B cell (primary cell): ENCODE data around the gene PTGES2. TPM values are rescaled to one million over a fixed set of nuclear protein-coding genes. Genes with fewer than 3 reads are reported as not detected.
A peak's percentile ranks its signal among the peaks of the same experiment; 100 is the strongest.

ENCODE experiments used
- ATAC-seq: fragments of 200-7000 bp; cut with Tn5 transposase; one replicate; pipeline ENCODE4 v1.10.0; 2021; ENCODE audit warnings: low read depth, mild to moderate bottlenecking, moderate number of reproducible peaks, moderate library complexity
- CTCF ChIA-PET: fragments of 350-600 bp; sonication (Branson Sonifier 250); formaldehyde crosslinking; loops from one replicate; lab custom pipeline; 2021; ENCODE audit warnings: antibody characterized with exemption, inconsistent platforms; lab: Charles Lee
- POLR2A ChIA-PET: fragments of 350-600 bp; sonication (Branson Sonifier 250); formaldehyde crosslinking; loops from one replicate; lab custom pipeline; 2021; ENCODE audit warnings: antibody characterized with exemption; lab: Charles Lee
- DNase-seq: peaks from one replicate; pipeline ENCODE4 v3.0.0; 2013
- H2AFZ ChIP-seq: 2 replicates; pipeline ENCODE4 v1.6.1; 2012; ENCODE audit warnings: mild to moderate bottlenecking, low read depth, low read length; ENCODE audit not compliant: insufficient read depth, poor library complexity, severe bottlenecking
- H3K27ac ChIP-seq, 2 donors: 1 replicate in 1 of 2; 2 replicates in 1 of 2; pipeline ENCODE4 v1.5.1; 2012 to 2013; ENCODE audit warnings: low read length in 2 of 2, mild to moderate bottlenecking in 2 of 2, moderate library complexity in 1 of 2
- H3K27me3 ChIP-seq, 4 experiments: fragments of 200-600 bp in 1 of 4; sonication (generic) in 1 of 4; replicated peaks in 1 of 4; 1 replicate in 2 of 4; 2 replicates in 2 of 4; pipeline versions ENCODE4 v1.6.1 to v1.7.0; 2013 to 2016; ENCODE audit warnings: low read length in 3 of 4, mild to moderate bottlenecking in 2 of 4, mixed read lengths in 1 of 4, moderate library complexity in 1 of 4; ENCODE audit not compliant: insufficient read depth in 4 of 4, control insufficient read depth in 3 of 4; ENCODE audit errors: control extremely low read depth in 1 of 4
- H3K36me3 ChIP-seq, 2 experiments: replicated peaks in 1 of 2; 1 replicate in 1 of 2; 2 replicates in 1 of 2; pipeline versions ENCODE4 v1.6.1 to v1.7.1; 2013; ENCODE audit warnings: low read length in 1 of 2; ENCODE audit not compliant: insufficient read depth in 2 of 2, control insufficient read depth in 1 of 2; ENCODE audit errors: control extremely low read depth in 1 of 2, extremely low read depth in 1 of 2
- H3K4me1 ChIP-seq, 2 donors: fragments of 200-600 bp in 1 of 2; sonication (generic) in 1 of 2; 1 replicate in 1 of 2; 2 replicates in 1 of 2; pipeline versions ENCODE4 v1.5.1 to v1.6.1; 2013 to 2017; ENCODE audit warnings: low read length in 2 of 2; ENCODE audit not compliant: control insufficient read depth in 2 of 2, insufficient read depth in 2 of 2
- H3K4me2 ChIP-seq: replicated peaks from 2 replicates; pipeline ENCODE3; 2012; ENCODE audit warnings: mild to moderate bottlenecking, low read depth, low read length; ENCODE audit not compliant: poor library complexity, severe bottlenecking
- H3K4me3 ChIP-seq, 5 experiments: fragments of 200-600 bp in 1 of 5; sonication (generic) in 1 of 5; 1 replicate in 3 of 5; 2 replicates in 2 of 5; pipeline versions ENCODE4 v1.5.1 to v1.7.0; 2011 to 2016; ENCODE audit warnings: low read length in 4 of 5, mild to moderate bottlenecking in 4 of 5, low read depth in 2 of 5, control low read depth in 1 of 5, moderate library complexity in 1 of 5; ENCODE audit not compliant: insufficient read depth in 1 of 5; ENCODE audit errors: control extremely low read depth in 1 of 5, extremely low read depth in 1 of 5
- H3K79me2 ChIP-seq: fragments of 200-600 bp; sonication (generic); one replicate; pipeline ENCODE4 v1.6.0; 2016; ENCODE audit warnings: low read length; ENCODE audit not compliant: control insufficient read depth, insufficient read depth
- H3K9ac ChIP-seq: fragments of 200-600 bp; sonication (generic); 2 replicates; pipeline ENCODE4 v1.6.1; 2017; ENCODE audit warnings: mild to moderate bottlenecking, low read length, moderate library complexity
- H3K9me3 ChIP-seq, 3 donors: one replicate each; pipeline versions ENCODE4 v1.6.1 to v1.7.1; 2013; ENCODE audit warnings: low read length in 2 of 3; ENCODE audit not compliant: control insufficient read depth in 2 of 3, insufficient read depth in 1 of 3; ENCODE audit errors: control extremely low read depth in 1 of 3
- H4K20me1 ChIP-seq: 2 replicates; pipeline ENCODE4 v1.6.0; 2012; ENCODE audit warnings: mild to moderate bottlenecking, low read length; ENCODE audit not compliant: insufficient read depth, control insufficient read depth, poor library complexity, severe bottlenecking
- H3K27ac Mint-ChIP-seq: one replicate; pipeline ENCODE4 v1.8.0; 2021; ENCODE audit warnings: mixed read lengths
- H3K27me3 Mint-ChIP-seq: one replicate; pipeline ENCODE4 v1.8.0; 2021; ENCODE audit warnings: mixed read lengths
- H3K4me1 Mint-ChIP-seq: one replicate; pipeline ENCODE4 v1.8.0; 2021; ENCODE audit warnings: mixed read lengths
- H3K4me3 Mint-ChIP-seq: one replicate; pipeline ENCODE4 v1.8.0; 2021; ENCODE audit warnings: mixed read lengths
- H3K9me3 Mint-ChIP-seq: one replicate; pipeline ENCODE4 v1.8.0; 2022; ENCODE audit warnings: mixed read lengths; ENCODE audit not compliant: insufficient read depth
- CTCF ChIP-seq: fragments of 200-600 bp; IDR thresholded peaks from one replicate; pipeline ENCODE4 v1.8.0; 2022; ENCODE audit warnings: antibody characterized with exemption, mild to moderate bottlenecking
- EZH2 ChIP-seq: IDR thresholded peaks from 2 replicates; pipeline ENCODE4 v1.6.1; 2012; ENCODE audit warnings: borderline replicate concordance, low read depth, mild to moderate bottlenecking, moderate library complexity, low read length; ENCODE audit not compliant: insufficient read depth, poor library complexity, severe bottlenecking
- WGBS: methylation state at CpG from one replicate; pipeline ENCODE4 v1.1.5; 2013; ENCODE audit warnings: missing lambda C conversion rate; ENCODE audit not compliant: insufficient coverage; 5-methylcytosine and 5-hydroxymethylcytosine counted together
- intact Hi-C: fragments of 100-400 bp; cut with micrococcal nuclease; formaldehyde crosslinking; loops from one replicate; pipeline ENCODE4 v1.10.0; 2022
- polyA plus RNA-seq: library from polyadenylated mRNA; depleted of rRNA; stranded (reverse); fragments of >200 nt; gene quantifications from 2 replicates; pipeline ENCODE4 v1.2.3, GENCODE V29; 2012
- total RNA-seq, 2 donors: library from RNA; stranded (reverse); fragments of 120-200 nt in 1 of 2; gene quantifications; 1 replicate in 1 of 2; 2 replicates in 1 of 2; pipeline versions ENCODE4 v1.2.3 to v1.2.4, GENCODE V29; 2013 to 2022

The PTGES2 gene
- total and polyA plus RNA-seq, 2 donors (not counting 1 experiment from before 2014, with no cell fraction given) = 77.8 to 113 TPM

GRCh38 chr9:128163027-128163515, 35.5 kb upstream of the PTGES2 start:
- TF ChIP-seq CTCF (no peak), EZH2 (no peak)
- Histone ChIP-seq H3K36me3 (peaks cover 4 to 30% of the 10 kb centered on the region in 2 experiments), H3K4me1 (peaks cover 6 to 17% of the 10 kb centered on the region in 2 donors), H4K20me1 (no peaks in the 10 kb centered on the region), H3K4me2 (no peak overlapping the region), H3K9me3 (no peaks in the 10 kb centered on the region), H3K27ac (no peak overlapping the region), H3K4me3 (no peak overlapping the region), H3K79me2 (peaks cover 14% of the 10 kb centered on the region), H3K27me3 (no peaks in the 10 kb centered on the region), H2AFZ (no peak overlapping the region), H3K9ac (no peak overlapping the region)
- no peaks in the 10 kb centered on the region for H3K27me3 Mint-ChIP-seq
- no peak overlapping the region for H3K27ac Mint-ChIP-seq
- CTCF ChIA-PET = interaction anchor here (1.2 kb wide), 1 partner anchor 9 kb away, joined by 3 read pairs; no protein-coding TSS in a partner anchor
- intact Hi-C loops = no loop called here
- peaks cover 12% of the 10 kb centered on the region for H3K4me1 Mint-ChIP-seq
- no peaks in the 10 kb centered on the region for H3K9me3 Mint-ChIP-seq
- WGBS = 94% methylated on average over 6 of the region's 6 CpGs
- POLR2A ChIA-PET = no interaction called here
- no peak for ATAC-seq
- DNase-seq = no peak
- no peak overlapping the region for H3K4me3 Mint-ChIP-seq

- DNase-seq (no peak), ATAC-seq (no peak)
- no peak overlapping the region for H3K4me2 ChIP-seq
- intact Hi-C loops = no loop called here
- no peak overlapping the region for H3K27ac ChIP-seq
- Mint-ChIP-seq H3K4me1 (peaks cover 12% of the 10 kb centered on the region), H3K4me3 (peak overlapping the region; percentile 37), H3K9me3 (no peaks in the 10 kb centered on the region), H3K27me3 (no peaks in the 10 kb centered on the region), H3K27ac (peak overlapping the region; percentile 13)
- H2AFZ ChIP-seq = no peak overlapping the region
- POLR2A ChIA-PET = no interaction called here
- peaks cover 6 to 17% of the 10 kb centered on the region in 2 donors for H3K4me1 ChIP-seq
- H3K27me3 ChIP-seq = no peaks in the 10 kb centered on the region
- H3K36me3 ChIP-seq = peaks cover 2 to 26% of the 10 kb centered on the region in 2 experiments
- no peaks in the 10 kb centered on the region for H3K9me3 ChIP-seq
- no peaks in the 10 kb centered on the region for H4K20me1 ChIP-seq
- WGBS = 97% methylated on average over 7 of the region's 10 CpGs
- TF ChIP-seq EZH2 (no peak), CTCF (no peak)
- no peak overlapping the region for H3K4me3 ChIP-seq
- peaks cover 14% of the 10 kb centered on the region for H3K79me2 ChIP-seq
- CTCF ChIA-PET = interaction anchor here (0.6 to 1.4 kb wide), 5 partner anchors 9 to 205 kb away, joined by 3 to 5 read pairs (median 3); partner anchors contain the start of gene CIZ1
- H3K9ac ChIP-seq = no peak overlapping the region
These were observed 34.9 kb upstream of the PTGES2 start for GRCh38 chr9:128162215-128163026.
